ENCODE data around the gene ZCCHC17. TPM values are rescaled to one million over a fixed set of nuclear protein-coding genes. Genes with fewer than 3 reads are reported as not detected.

The ZCCHC17 gene
- total RNA-seq, 1 donor from 2014 or later: 31.3 TPM

DNA sequence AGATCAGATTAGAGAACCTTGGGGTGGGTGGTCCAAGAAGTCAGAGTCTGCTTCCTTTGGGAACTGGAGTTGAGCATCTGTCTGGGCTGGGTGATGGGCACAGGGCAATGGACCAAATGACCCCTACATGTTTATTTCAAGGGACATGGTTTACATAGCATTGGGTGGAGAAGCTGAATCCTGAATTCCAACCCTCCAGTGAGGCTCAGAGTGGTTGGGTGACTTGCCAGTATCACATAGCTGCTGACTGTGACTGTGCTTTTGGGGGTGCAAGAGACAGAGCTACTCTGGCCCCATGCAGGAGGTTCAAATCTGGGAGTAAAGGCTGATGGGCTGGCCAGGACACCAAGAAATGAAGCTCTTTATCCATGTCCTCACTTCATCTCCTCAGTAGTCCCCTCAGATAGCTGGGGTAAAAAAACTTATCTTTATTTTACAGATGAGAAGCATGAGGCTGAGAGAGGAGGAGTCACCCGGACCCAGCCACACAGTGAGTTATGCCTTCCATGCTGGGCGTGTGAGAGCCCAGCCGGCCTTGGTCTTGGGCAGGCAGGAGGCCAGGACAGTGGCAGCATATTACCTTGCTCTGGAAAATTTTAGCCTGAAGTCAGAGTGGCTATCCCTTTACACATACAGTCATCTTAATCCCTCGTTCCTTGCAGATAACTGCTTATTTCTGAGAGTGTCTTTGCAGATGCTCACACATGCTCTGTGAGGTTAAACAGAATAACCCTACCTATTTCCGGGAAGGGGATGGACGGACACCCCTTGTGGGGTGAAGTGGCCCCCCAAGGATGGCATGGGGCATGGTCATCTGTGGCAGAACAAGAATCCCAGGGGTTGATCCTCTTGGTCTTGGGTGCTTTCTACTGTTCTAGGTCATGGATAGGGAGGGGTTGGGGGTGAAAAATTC lies 113.4 kb downstream of the ZCCHC17 start:
- Mint-ChIP-seq H3K36me3 (ENCODE audit: insufficient read depth) (no peaks in the 10 kb centered on the region), H3K27me3 (peaks cover 14% of the 10 kb centered on the region), H3K27ac (no peak overlapping the region), H3K9me3 (ENCODE audit: low read depth) (no peaks in the 10 kb centered on the region), H3K4me1 (ENCODE audit: low read depth) (peaks cover 8% of the 10 kb centered on the region), H3K4me3 (ENCODE audit: low read depth) (no peak overlapping the region)
- no peak for DNase-seq (ENCODE audit: low spot score, unreplicated experiment)
- TF ChIP-seq, protein P1, sequence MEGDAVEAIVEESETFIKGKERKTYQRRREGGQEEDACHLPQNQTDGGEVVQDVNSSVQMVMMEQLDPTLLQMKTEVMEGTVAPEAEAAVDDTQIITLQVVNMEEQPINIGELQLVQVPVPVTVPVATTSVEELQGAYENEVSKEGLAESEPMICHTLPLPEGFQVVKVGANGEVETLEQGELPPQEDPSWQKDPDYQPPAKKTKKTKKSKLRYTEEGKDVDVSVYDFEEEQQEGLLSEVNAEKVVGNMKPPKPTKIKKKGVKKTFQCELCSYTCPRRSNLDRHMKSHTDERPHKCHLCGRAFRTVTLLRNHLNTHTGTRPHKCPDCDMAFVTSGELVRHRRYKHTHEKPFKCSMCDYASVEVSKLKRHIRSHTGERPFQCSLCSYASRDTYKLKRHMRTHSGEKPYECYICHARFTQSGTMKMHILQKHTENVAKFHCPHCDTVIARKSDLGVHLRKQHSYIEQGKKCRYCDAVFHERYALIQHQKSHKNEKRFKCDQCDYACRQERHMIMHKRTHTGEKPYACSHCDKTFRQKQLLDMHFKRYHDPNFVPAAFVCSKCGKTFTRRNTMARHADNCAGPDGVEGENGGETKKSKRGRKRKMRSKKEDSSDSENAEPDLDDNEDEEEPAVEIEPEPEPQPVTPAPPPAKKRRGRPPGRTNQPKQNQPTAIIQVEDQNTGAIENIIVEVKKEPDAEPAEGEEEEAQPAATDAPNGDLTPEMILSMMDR (IDR thresholded peaks at IDR 0.05; ENCODE audit: unreplicated experiment): no peak

DNA sequence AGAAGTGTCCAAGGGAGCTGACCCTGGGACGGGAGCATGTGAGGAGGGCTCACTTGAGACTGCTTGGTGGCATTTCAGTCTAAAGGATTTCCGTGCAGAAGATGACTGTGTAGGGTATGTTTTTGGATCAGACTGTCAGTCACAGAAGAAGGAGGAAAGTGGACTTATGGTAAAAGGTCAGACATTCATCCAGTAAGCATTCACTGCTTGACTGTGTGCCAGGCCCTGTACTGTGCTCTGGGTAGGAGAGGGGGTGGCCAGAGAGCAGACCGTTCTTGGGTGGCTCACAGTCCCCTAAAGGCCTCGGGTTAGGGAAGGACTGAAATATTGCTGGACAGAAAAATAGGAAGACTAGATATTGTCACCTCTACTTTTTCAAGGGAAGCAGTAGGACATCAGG lies 114.0 kb downstream of the ZCCHC17 start:
- Mint-ChIP-seq H3K9me3 (ENCODE audit: low read depth) (no peaks in the 10 kb centered on the region), H3K27ac (no peak overlapping the region), H3K36me3 (ENCODE audit: insufficient read depth) (no peaks in the 10 kb centered on the region), H3K27me3 (peaks cover 14% of the 10 kb centered on the region), H3K4me1 (ENCODE audit: low read depth) (peaks cover 8% of the 10 kb centered on the region), H3K4me3 (ENCODE audit: low read depth) (no peak overlapping the region)
- DNase-seq (ENCODE audit: low spot score, unreplicated experiment): no peak
- TF ChIP-seq, protein P1 (IDR thresholded peaks at IDR 0.05; ENCODE audit: unreplicated experiment): no peak

DNA sequence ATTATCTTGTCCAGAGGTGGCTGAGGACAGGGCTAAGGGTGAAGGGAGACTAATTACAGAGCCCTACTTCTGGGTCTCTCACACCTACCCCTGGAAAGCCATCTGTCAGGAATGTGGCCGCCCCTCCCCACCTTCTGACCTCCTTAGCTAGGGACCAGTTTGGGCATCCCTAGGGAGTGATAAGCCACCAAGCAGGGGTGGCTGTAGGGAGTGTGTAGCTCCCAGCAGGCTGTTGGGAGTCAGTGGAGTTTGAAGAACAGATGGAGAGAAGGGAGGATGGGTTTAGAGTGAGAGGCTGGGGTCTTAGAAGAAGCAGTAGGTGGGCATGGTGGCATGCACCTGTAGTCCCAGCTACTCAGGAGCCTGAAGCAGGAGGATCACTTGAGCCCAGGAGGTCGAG lies 115.4 kb downstream of the ZCCHC17 start:
- peaks cover 14% of the 10 kb centered on the region for H3K27me3 Mint-ChIP-seq
- TF ChIP-seq, protein P1 (IDR thresholded peaks at IDR 0.05; ENCODE audit: unreplicated experiment): no peak
- H3K36me3 Mint-ChIP-seq (ENCODE audit: insufficient read depth): no peaks in the 10 kb centered on the region
- H3K4me3 Mint-ChIP-seq (ENCODE audit: low read depth): peak overlapping the region; percentile 77
- H3K9me3 Mint-ChIP-seq (ENCODE audit: low read depth): no peaks in the 10 kb centered on the region
- no peak for DNase-seq (ENCODE audit: low spot score, unreplicated experiment)
- peaks cover 8% of the 10 kb centered on the region for H3K4me1 Mint-ChIP-seq (ENCODE audit: low read depth)
- peak overlapping the region; percentile 87 for H3K27ac Mint-ChIP-seq

DNA sequence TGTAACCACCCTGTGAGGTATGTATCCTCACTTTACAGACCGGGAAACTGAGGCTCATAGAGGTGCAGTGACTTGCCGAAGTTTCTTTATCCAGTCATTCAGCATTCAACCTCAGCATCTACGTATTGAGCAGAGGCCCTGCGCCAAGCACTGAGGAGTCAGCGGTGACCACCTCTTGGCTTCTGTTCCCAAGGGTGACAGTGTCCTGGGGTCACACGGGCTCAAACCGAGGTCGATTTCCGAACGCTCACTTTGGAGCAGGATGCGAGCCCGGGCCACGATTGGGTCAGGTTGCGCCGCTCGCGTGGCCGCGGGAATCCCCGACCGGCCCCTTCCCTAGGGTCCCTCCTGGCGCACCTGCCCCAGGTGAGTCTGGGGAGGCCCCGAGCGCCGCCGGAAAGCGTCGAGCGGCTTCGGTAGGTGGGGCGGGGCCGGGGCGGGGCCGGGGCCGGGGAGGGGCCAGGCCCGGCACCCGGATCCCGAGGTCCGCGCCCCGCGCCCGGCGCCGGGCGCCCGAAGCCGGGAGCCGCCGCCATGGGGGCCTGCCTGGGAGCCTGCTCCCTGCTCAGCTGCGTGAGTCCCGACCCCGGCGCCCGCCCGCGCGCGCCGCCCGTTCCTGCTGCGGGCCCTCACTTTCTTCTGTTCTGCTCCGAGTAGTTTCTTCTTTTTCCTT lies 116.0 kb downstream of the ZCCHC17 start, which contains the start of gene SERINC2:
Gene SERINC2 (plus strand): TSS at position 482 of the 673 bp plus-strand sequence. CDS start 53 bp downstream, at position 535.
- Mint-ChIP-seq H3K27ac (peak within 1 kb of the TSS; percentile 96), H3K36me3 (ENCODE audit: insufficient read depth) (peaks cover 2% of the 10 kb centered on the region), H3K4me3 (ENCODE audit: low read depth) (peak within 1 kb of the TSS; percentile 100), H3K27me3 (peaks cover 14% of the 10 kb centered on the region), H3K4me1 (ENCODE audit: low read depth) (peaks cover 8% of the 10 kb centered on the region), H3K9me3 (ENCODE audit: low read depth) (no peaks in the 10 kb centered on the region)
- DNase-seq (ENCODE audit: low spot score, unreplicated experiment): peak; percentile 57
- TF ChIP-seq, protein P1 (IDR thresholded peaks at IDR 0.05; ENCODE audit: unreplicated experiment): no peak

DNA sequence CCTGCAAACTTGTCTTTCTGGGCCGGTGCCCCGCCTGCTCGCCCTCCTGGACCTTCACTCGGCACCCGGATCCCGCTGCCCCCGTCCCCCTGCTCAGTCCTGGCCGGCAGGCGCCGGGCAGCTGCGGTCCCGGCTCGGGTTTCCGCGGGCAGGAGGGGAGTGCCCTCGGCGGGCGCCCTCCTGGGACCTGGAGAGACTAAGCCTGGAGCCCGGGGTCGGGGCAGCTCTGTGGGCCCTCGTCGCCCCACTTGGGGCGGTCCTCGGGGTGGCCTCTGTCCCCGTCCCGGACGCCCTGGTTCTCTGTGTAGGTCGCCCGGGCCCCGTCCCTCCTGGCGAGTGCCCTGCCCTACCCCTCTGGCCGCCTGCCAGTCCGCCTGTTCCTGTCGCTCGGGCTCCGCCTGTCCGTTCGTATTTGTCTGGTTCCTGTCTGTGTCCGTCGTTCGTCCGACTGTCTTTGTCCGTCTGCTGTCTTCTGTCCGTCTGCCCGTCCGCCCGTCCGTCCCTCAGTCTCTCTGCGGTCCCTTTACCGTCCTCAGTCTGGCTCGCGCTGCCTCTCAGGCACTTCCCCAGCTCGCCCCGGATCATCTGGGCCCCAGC lies 116.7 kb downstream of the ZCCHC17 start:
- H3K4me3 Mint-ChIP-seq (ENCODE audit: low read depth): peak overlapping the region; percentile 100
- peaks cover 8% of the 10 kb centered on the region for H3K4me1 Mint-ChIP-seq (ENCODE audit: low read depth)
- TF ChIP-seq, protein P1 (IDR thresholded peaks at IDR 0.05; ENCODE audit: unreplicated experiment): no peak
- H3K9me3 Mint-ChIP-seq (ENCODE audit: low read depth): no peaks in the 10 kb centered on the region
- H3K27me3 Mint-ChIP-seq: peaks cover 11% of the 10 kb centered on the region
- H3K36me3 Mint-ChIP-seq (ENCODE audit: insufficient read depth): peaks cover 2% of the 10 kb centered on the region
- peak overlapping the region; percentile 96 for H3K27ac Mint-ChIP-seq
- peak; percentile 42 for DNase-seq (ENCODE audit: low spot score, unreplicated experiment)

Data from progenitor cell of endocrine pancreas (in vitro differentiated cells).